Non-pigmented ciliary epithelial cell (primary cell): ENCODE measurements around the gene THAP7.

Experiments used
- DNase-seq: peaks from one replicate; pipeline ENCODE4 v3.0.0-alpha.2; 2010; ENCODE audit warnings: low read depth

Gene THAP7

GRCh38 chr22:20964090-20964798 is 37.7 kb downstream of the THAP7 start:
- DNase-seq, result no peak

GRCh38 chr22:20963201-20964052 is 38.5 kb downstream of the THAP7 start:
- DNase-seq, result no peak

GRCh38 chr22:20962491-20962945 is 39.4 kb downstream of the THAP7 start:
- DNase-seq, result no peak

GRCh38 chr22:20960609-20961008 is 41.3 kb downstream of the THAP7 start:
- DNase-seq, result no peak

GRCh38 chr22:20959578-20960461 is 42.1 kb downstream of the THAP7 start:
- no peak for DNase-seq

GRCh38 chr22:20957683-20958431 is 44.1 kb downstream of the THAP7 start:
- no peak for DNase-seq

GRCh38 chr22:20957102-20957682 is 44.7 kb downstream of the THAP7 start:
- DNase-seq, result no peak

GRCh38 chr22:20956258-20957101 is 45.4 kb downstream of the THAP7 start:
- DNase-seq, result no peak

- DNase-seq, result no peak
Observed at GRCh38 chr22:20955548-20955947, 46.4 kb downstream of the THAP7 start.

GRCh38 chr22:20953668-20954500 is 48.0 kb downstream of the THAP7 start:
- no peak for DNase-seq

GRCh38 chr22:20953342-20953608 is 48.6 kb downstream of the THAP7 start:
- DNase-seq, result no peak

GRCh38 chr22:20952544-20953341 is 49.2 kb downstream of the THAP7 start:
- no peak for DNase-seq

GRCh38 chr22:20951932-20952380 is 50.0 kb downstream of the THAP7 start:
- no peak for DNase-seq

- DNase-seq, result no peak
Observed at GRCh38 chr22:20951151-20951931, 50.6 kb downstream of the THAP7 start.

GRCh38 chr22:20949698-20950183 is 52.2 kb downstream of the THAP7 start:
- no peak for DNase-seq
